ENCODE data around the gene GAREM1. TPM values are rescaled to one million over a fixed set of nuclear protein-coding genes. Genes with fewer than 3 reads are reported as not detected.

Gene GAREM1
- total RNA-seq (2021) (6.1 and 10.2 TPM in 2 replicates), Bru-seq, nascent RNA (percentile 61 among the genes with signal in this experiment), BruChase-seq, experiment 1, labeled RNA remaining after a 2-hour chase (percentile 48 among the genes with signal in this experiment), BruChase-seq, experiment 2, labeled RNA remaining after a 6-hour chase (percentile 45 among the genes with signal in this experiment)
- long read RNA-seq, full-length matches to known transcripts = 2 of 3 reads
- long read RNA-seq, partial matches to known transcripts = 0 of 3 reads
- long read RNA-seq, other reads (novel, unspliced or antisense) = 1 of 3 reads

DNA sequence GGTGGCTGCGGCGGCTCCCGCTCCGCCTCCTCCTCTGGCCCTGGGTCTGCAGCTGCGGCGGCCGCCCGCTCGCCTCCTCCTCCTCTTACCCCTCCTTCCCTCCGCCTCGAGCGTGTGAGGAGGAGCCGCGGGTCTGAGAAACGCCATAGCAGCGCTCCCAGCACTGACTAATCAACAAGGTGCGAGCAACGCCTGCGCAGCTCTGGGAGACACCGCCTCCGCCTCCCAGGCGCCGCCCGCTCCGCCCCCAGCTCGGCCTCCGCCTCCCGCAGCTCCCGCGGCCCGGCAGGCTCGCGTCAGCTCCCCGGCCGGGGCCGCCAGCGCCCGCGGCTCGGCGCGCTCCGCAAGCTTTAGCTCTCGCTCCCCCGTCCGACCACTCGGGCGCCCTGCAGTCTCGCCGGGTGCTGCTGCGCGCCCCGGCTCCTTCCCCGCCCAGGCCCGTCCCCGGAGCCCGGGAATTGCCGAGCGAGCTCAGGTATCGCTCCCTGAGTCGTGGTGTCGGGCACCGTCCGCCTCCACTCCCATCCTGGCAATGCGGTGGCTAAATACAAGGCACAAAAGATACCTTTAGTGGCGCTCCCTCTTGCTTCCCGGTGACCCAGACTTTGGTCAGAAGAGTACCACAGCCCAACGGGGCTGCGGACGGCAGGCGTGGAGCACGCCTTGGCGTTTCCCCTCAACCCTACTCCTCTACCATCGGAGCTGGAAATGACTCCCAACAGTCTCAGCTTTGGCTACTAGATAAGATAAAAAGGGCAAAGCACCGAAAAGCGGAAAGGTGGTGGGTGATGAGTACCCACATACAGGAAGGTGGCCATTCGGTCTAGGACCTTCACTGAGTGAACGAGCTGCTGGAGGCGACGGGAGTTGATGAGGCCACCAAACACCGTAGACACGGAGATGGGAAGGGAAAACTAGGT is at the start of gene GAREM1:
Gene GAREM1 (minus strand): TSS at position 169 of the 920 bp plus-strand sequence. CDS start 454 bp downstream, outside the sequence.
- CTCF ChIA-PET = interaction anchor here (0.6 to 2.6 kb wide), 14 partner anchors 28 to 313 kb away, joined by 3 to 30 read pairs (median 5); no protein-coding TSS in a partner anchor
- TF ChIP-seq EZH2 (IDR thresholded peaks at IDR 0.05; ENCODE audit: low read depth) = no peak
- TF ChIP-seq, protein P1, sequence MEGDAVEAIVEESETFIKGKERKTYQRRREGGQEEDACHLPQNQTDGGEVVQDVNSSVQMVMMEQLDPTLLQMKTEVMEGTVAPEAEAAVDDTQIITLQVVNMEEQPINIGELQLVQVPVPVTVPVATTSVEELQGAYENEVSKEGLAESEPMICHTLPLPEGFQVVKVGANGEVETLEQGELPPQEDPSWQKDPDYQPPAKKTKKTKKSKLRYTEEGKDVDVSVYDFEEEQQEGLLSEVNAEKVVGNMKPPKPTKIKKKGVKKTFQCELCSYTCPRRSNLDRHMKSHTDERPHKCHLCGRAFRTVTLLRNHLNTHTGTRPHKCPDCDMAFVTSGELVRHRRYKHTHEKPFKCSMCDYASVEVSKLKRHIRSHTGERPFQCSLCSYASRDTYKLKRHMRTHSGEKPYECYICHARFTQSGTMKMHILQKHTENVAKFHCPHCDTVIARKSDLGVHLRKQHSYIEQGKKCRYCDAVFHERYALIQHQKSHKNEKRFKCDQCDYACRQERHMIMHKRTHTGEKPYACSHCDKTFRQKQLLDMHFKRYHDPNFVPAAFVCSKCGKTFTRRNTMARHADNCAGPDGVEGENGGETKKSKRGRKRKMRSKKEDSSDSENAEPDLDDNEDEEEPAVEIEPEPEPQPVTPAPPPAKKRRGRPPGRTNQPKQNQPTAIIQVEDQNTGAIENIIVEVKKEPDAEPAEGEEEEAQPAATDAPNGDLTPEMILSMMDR (conservative IDR thresholded peaks at IDR 0.05) = peak; percentile 44
- H3K27me3 ChIP-seq (ENCODE audit: insufficient read depth, low read depth) = no peaks in the 10 kb centered on the region
- POLR2A ChIA-PET (ENCODE audit: unreplicated experiment) = interaction anchor here (0.6 to 1.4 kb wide), 5 partner anchors 16 to 323 kb away, joined by 3 to 12 read pairs (median 4); no protein-coding TSS in a partner anchor
- H3K36me3 ChIP-seq (ENCODE audit: low read depth) = no peaks in the 10 kb centered on the region
- peak within 1 kb of the TSS; percentile 93 for H3K4me2 ChIP-seq
- intact Hi-C loops (cut with micrococcal nuclease; ENCODE audit: unreplicated experiment) = loop anchor here (1.0 to 5.0 kb wide), 4 partner anchors 81 to 200 kb away; no protein-coding TSS in a partner anchor
- DNase-seq = peak; percentile 87 to 92
- peak within 1 kb of the TSS; percentile 30 for H3K27ac ChIP-seq
- peaks cover 20% of the 10 kb centered on the region for H3K4me1 ChIP-seq (replicated peaks; ENCODE audit: insufficient read depth)
- H3K9me2 ChIP-seq (ENCODE audit: insufficient read depth) = no peaks in the 10 kb centered on the region
- peak within 1 kb of the TSS; percentile 77 for H3K4me3 ChIP-seq
- peak within 1 kb of the TSS; percentile 90 for H2AFZ ChIP-seq
- H3K9me3 ChIP-seq (ENCODE audit: insufficient read depth, low read depth) = no peaks in the 10 kb centered on the region
- peaks cover 40% of the 10 kb centered on the region for H3K79me2 ChIP-seq (ENCODE audit: low read depth)
- no TSS peak for BruUV-seq (replicated peaks)
- peaks cover 5% of the 10 kb centered on the region; the same call in 1 of the 2 replicates for H3F3A ChIP-seq (ENCODE audit: insufficient read depth, low read depth)
- no peaks in the 10 kb centered on the region for H4K20me1 ChIP-seq (ENCODE audit: insufficient read depth)

DNA sequence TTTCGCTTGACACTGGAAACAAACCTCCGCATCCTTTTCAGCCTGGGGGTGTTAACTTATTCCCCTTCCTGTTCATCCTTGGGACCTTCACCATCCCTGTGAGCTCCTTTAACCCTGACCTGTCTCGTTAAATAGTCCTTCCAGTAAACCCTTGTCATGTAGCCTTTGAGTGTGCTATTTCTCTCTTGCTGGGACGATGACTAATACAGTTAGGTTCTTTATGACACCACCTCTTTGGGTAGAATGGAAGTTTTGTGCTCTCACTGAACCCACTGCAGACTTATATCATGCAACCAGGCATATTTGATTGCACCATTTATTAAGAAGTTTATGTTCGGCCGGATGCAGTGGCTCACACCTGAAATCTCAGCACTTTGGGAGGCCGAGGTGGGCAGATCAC is 40.5 kb upstream of the GAREM1 start:
- no peaks in the 10 kb centered on the region for H3F3A ChIP-seq (ENCODE audit: insufficient read depth, low read depth)
- no TSS peak for BruUV-seq (replicated peaks)

DNA sequence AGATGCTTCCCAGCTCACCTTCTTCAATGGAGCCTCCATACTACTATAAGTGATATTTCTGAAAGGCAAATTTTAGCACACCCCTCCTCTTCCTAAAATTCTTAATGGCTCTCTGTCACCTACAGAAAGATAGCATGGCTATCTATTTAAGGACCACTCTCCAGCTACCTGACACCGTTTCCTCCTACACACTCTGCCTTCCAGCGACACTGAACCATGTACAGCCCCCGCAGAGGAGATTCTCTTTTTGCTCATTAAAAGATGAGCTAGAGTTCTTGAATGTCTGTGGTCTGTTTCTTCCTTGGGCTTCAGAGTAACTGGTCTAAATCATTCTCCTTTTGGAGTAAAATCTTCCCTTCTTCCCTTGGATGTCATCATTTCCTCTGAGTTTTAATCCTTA is 38.4 kb upstream of the GAREM1 start:
- H3F3A ChIP-seq (ENCODE audit: insufficient read depth, low read depth) = no peaks in the 10 kb centered on the region
- intact Hi-C loops (cut with micrococcal nuclease; ENCODE audit: unreplicated experiment) = no loop called here

More for the DNA sequence above, 40.5 kb upstream of the GAREM1 start:
- no peak overlapping the region for H2AFZ ChIP-seq
- no peaks in the 10 kb centered on the region for H3K36me3 ChIP-seq (ENCODE audit: low read depth)
- no peaks in the 10 kb centered on the region for H3K9me2 ChIP-seq (ENCODE audit: insufficient read depth)
- CTCF ChIA-PET = no interaction called here
- TF ChIP-seq, protein P1 (conservative IDR thresholded peaks at IDR 0.05) = no peak
- no peak for TF ChIP-seq EZH2 (IDR thresholded peaks at IDR 0.05; ENCODE audit: low read depth)
- H3K4me2 ChIP-seq = no peak overlapping the region
- H3K4me3 ChIP-seq = no peak overlapping the region
- H3K79me2 ChIP-seq (ENCODE audit: low read depth) = no peaks in the 10 kb centered on the region
- DNase-seq = no peak
- no peaks in the 10 kb centered on the region for H4K20me1 ChIP-seq (ENCODE audit: insufficient read depth)
- H3K9me3 ChIP-seq (ENCODE audit: insufficient read depth, low read depth) = no peaks in the 10 kb centered on the region
- H3K27ac ChIP-seq = no peak overlapping the region
- no peaks in the 10 kb centered on the region for H3K4me1 ChIP-seq (replicated peaks; ENCODE audit: insufficient read depth)
- intact Hi-C loops (cut with micrococcal nuclease; ENCODE audit: unreplicated experiment) = no loop called here
- H3K27me3 ChIP-seq (ENCODE audit: insufficient read depth, low read depth) = no peaks in the 10 kb centered on the region
- POLR2A ChIA-PET (ENCODE audit: unreplicated experiment) = no interaction called here

More for the DNA sequence above, 38.4 kb upstream of the GAREM1 start:
- H3K4me1 ChIP-seq (replicated peaks; ENCODE audit: insufficient read depth) = no peaks in the 10 kb centered on the region
- ChIA-PET POLR2A (ENCODE audit: unreplicated experiment) (no interaction called here), CTCF (no interaction called here)
- BruUV-seq (replicated peaks) = no TSS peak
- H2AFZ ChIP-seq = no peak overlapping the region
- H3K4me3 ChIP-seq = no peak overlapping the region
- no peak overlapping the region for H3K4me2 ChIP-seq
- H3K36me3 ChIP-seq (ENCODE audit: low read depth) = no peaks in the 10 kb centered on the region
- DNase-seq = no peak
- no peaks in the 10 kb centered on the region for H3K9me3 ChIP-seq (ENCODE audit: insufficient read depth, low read depth)
- no peaks in the 10 kb centered on the region for H3K79me2 ChIP-seq (ENCODE audit: low read depth)
- H3K9me2 ChIP-seq (ENCODE audit: insufficient read depth) = no peaks in the 10 kb centered on the region
- no peaks in the 10 kb centered on the region for H3K27me3 ChIP-seq (ENCODE audit: insufficient read depth, low read depth)
- no peak overlapping the region for H3K27ac ChIP-seq
- H4K20me1 ChIP-seq (ENCODE audit: insufficient read depth) = no peaks in the 10 kb centered on the region
- TF ChIP-seq, protein P1 (conservative IDR thresholded peaks at IDR 0.05) = no peak
- TF ChIP-seq EZH2 (IDR thresholded peaks at IDR 0.05; ENCODE audit: low read depth) = no peak

All from PC-9 (cell line).